Peyer's patch (tissue), 4 donors: ENCODE measurements around the gene PAX1.

Source experiments
- CTCF ChIP-seq, 6 experiments: fragments of 450-650 bp in 4 of 6; fragments of 200-600 bp in 2 of 6; sonication (generic) in 1 of 6; IDR thresholded peaks; one replicate each; pipeline ENCODE4 v1.5.1; 2017 to 2019; ENCODE audit warnings: antibody characterized with exemption in 6 of 6, mild to moderate bottlenecking in 3 of 6, moderate library complexity in 1 of 6
- POLR2A ChIP-seq, 2 donors: fragments of 450-650 bp; IDR thresholded peaks; one replicate each; pipeline ENCODE4 v1.5.1; 2017; ENCODE audit warnings: antibody characterized with exemption in 2 of 2, mild to moderate bottlenecking in 2 of 2, moderate library complexity in 2 of 2

GRCh38 chr20:21682521-21682954 lies 22.9 kb upstream of the PAX1 start:
- no peak for TF ChIP-seq CTCF (IDR thresholded peaks at IDR 0.05)
- TF ChIP-seq POLR2A (IDR thresholded peaks at IDR 0.05): no peak
